Measurements from ENCODE around the gene ZNF487.

Gene ZNF487

DNA sequence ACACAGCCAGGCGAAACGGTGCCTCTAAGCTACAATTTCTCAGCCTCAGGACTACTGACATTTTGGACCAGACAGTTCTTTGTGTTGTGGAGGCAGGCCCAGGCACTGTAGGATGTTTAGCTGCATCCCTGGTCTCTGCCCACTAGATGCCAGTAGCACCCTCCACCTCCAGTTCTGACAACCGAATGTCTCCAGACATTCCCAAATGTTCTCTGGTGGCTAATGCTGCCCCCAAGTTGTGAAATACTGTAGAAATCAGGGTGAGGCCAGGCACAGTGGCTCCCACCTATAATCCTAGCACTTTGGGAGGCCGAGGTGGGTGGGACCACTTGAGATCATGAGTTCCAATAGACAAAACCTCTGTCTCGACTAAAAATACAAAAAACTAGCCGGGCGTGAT, 46.2 kb upstream of the ZNF487 start:
- TF ChIP-seq EP300 (IDR thresholded peaks at IDR 0.05; ENCODE audit: borderline replicate concordance): no peak
- TF ChIP-seq RAD21 (IDR thresholded peaks at IDR 0.05; ENCODE audit: low read depth): peak; percentile 28; the same call in 1 of the 2 replicates

DNA sequence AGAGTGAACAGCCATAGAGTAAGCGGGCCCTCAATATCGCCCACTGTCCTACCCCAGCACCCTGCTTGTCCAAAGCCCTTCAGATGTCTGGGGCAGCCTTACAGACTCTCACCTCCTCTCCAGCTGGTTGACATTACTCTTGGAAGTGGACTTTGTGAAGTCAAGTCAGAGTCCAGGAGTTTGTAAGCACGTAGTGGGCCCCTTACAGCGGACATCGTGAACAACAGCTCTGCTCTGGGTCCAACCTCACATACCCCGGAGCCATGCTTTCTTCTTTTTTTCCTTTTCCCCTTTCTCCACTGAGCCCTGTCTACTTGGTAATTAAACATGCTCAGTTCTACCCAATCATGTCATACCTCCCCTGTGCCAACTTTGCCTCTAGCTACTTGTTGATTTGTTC, 45.4 kb upstream of the ZNF487 start:
- TF ChIP-seq EP300 (IDR thresholded peaks at IDR 0.05; ENCODE audit: borderline replicate concordance): no peak
- no peak for TF ChIP-seq EGR1 (IDR thresholded peaks at IDR 0.05)
- TF ChIP-seq CREB1 (IDR thresholded peaks at IDR 0.05; ENCODE audit: low read depth): no peak

GRCh38 chr10:43392748-43393147, 44.2 kb upstream of the ZNF487 start:
- TF ChIP-seq EGR1 (IDR thresholded peaks at IDR 0.05): no peak
- TF ChIP-seq REST (IDR thresholded peaks at IDR 0.05; ENCODE audit: low read depth): no peak
- no peak for TF ChIP-seq TEAD4 (IDR thresholded peaks at IDR 0.05)
- TF ChIP-seq, protein P1, sequence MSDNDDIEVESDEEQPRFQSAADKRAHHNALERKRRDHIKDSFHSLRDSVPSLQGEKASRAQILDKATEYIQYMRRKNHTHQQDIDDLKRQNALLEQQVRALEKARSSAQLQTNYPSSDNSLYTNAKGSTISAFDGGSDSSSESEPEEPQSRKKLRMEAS (IDR thresholded peaks at IDR 0.05): no peak
- no peak for TF ChIP-seq TAF1 (IDR thresholded peaks at IDR 0.05; ENCODE audit: low read depth)
- no peak for TF ChIP-seq CREB1 (IDR thresholded peaks at IDR 0.05; ENCODE audit: low read depth)
- no peak for TF ChIP-seq NFIC (IDR thresholded peaks at IDR 0.05)
- no peak for TF ChIP-seq ZBTB7A (IDR thresholded peaks at IDR 0.05; ENCODE audit: low read depth)
- TF ChIP-seq TCF12 (IDR thresholded peaks at IDR 0.05; ENCODE audit: low read depth): no peak
- no peak for TF ChIP-seq YY1 (IDR thresholded peaks at IDR 0.05; ENCODE audit: low read depth)
- no peak for TF ChIP-seq FOXM1 (IDR thresholded peaks at IDR 0.05; ENCODE audit: borderline replicate concordance, low read depth)
- no peak for TF ChIP-seq CEBPB (IDR thresholded peaks at IDR 0.05)
- no peak for TF ChIP-seq RAD21 (IDR thresholded peaks at IDR 0.05; ENCODE audit: low read depth)
- TF ChIP-seq USF1 (IDR thresholded peaks at IDR 0.05): no peak
- TF ChIP-seq EP300 (IDR thresholded peaks at IDR 0.05; ENCODE audit: borderline replicate concordance): no peak

GRCh38 chr10:43393606-43394360, 43.1 kb upstream of the ZNF487 start:
- TF ChIP-seq TCF12 (IDR thresholded peaks at IDR 0.05; ENCODE audit: low read depth) (no peak), RAD21 (IDR thresholded peaks at IDR 0.05; ENCODE audit: low read depth) (no peak), EGR1 (IDR thresholded peaks at IDR 0.05) (no peak), CREB1 (IDR thresholded peaks at IDR 0.05; ENCODE audit: low read depth) (no peak), USF1 (IDR thresholded peaks at IDR 0.05) (no peak), NFIC (IDR thresholded peaks at IDR 0.05) (no peak), FOXM1 (IDR thresholded peaks at IDR 0.05; ENCODE audit: borderline replicate concordance, low read depth) (no peak)
- TF ChIP-seq, protein P1 (IDR thresholded peaks at IDR 0.05): no peak

DNA sequence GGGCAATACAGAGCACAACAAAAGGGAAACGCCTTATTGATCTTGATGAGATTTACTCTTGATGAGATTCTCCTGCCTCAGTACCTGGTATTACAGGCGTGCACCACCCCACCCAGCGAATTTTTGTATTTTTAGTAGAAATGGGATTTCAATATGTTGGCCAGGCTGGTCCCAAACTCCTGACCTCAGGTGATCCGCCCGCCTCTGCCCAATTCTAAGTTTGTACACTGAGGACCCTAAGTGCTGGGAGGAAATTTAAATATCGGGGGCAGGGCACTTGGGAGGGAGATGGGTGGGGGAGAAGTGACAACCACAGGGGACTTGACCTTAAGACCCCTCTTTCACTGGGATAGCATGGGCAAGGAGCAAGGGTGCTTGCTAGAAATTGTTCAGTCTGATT, 42.0 kb upstream of the ZNF487 start:
- no peak for TF ChIP-seq EP300 (IDR thresholded peaks at IDR 0.05; ENCODE audit: borderline replicate concordance)
- no peak for TF ChIP-seq REST (IDR thresholded peaks at IDR 0.05; ENCODE audit: low read depth)
- TF ChIP-seq EGR1 (IDR thresholded peaks at IDR 0.05): no peak
- TF ChIP-seq CREB1 (IDR thresholded peaks at IDR 0.05; ENCODE audit: low read depth): no peak
- no peak for TF ChIP-seq FOXM1 (IDR thresholded peaks at IDR 0.05; ENCODE audit: borderline replicate concordance, low read depth)
- no peak for TF ChIP-seq TAF1 (IDR thresholded peaks at IDR 0.05; ENCODE audit: low read depth)
- TF ChIP-seq TCF12 (IDR thresholded peaks at IDR 0.05; ENCODE audit: low read depth): no peak
- TF ChIP-seq, protein P1 (IDR thresholded peaks at IDR 0.05): no peak
- no peak for TF ChIP-seq RAD21 (IDR thresholded peaks at IDR 0.05; ENCODE audit: low read depth)
- no peak for TF ChIP-seq TEAD4 (IDR thresholded peaks at IDR 0.05)
- no peak for TF ChIP-seq YY1 (IDR thresholded peaks at IDR 0.05; ENCODE audit: low read depth)
- no peak for TF ChIP-seq NFIC (IDR thresholded peaks at IDR 0.05)
- TF ChIP-seq CEBPB (IDR thresholded peaks at IDR 0.05): no peak

- TF ChIP-seq YY1 (IDR thresholded peaks at IDR 0.05; ENCODE audit: low read depth) (no peak), TEAD4 (IDR thresholded peaks at IDR 0.05) (no peak), FOXM1 (IDR thresholded peaks at IDR 0.05; ENCODE audit: borderline replicate concordance, low read depth) (no peak), EP300 (IDR thresholded peaks at IDR 0.05; ENCODE audit: borderline replicate concordance) (no peak), USF1 (IDR thresholded peaks at IDR 0.05) (no peak)
Observed at GRCh38 chr10:43395571-43396060, 41.3 kb upstream of the ZNF487 start.
